ENCODE results near the gene ST6GALNAC3.

Gene ST6GALNAC3

DNA sequence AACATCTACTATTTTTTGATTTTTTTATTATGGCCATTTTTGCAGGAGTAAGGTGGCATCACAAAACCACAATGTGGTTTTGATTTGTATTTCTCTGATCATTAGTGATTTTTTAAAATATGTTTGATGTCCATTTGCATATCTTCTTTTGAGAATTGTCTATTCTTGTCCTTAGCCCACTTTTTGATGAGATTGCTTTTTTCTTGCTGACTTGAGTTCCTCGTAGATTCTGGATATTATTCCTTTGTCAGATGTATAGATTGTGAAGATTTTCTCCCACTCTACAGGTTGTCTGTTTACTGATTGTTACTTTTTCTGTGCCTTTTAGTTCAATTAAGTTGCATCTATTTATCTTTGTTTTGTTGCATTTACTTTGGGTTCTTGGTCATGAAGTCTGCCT lies 375.7 kb downstream of the ST6GALNAC3 start:
- H3K9ac ChIP-seq (ENCODE audit: low read length) = no peak overlapping the region
- H2AFZ ChIP-seq (ENCODE audit: low read depth, low read length) = no peak overlapping the region
- no peaks in the 10 kb centered on the region for H3K79me2 ChIP-seq (ENCODE audit: low read length)
- H3K4me2 ChIP-seq (ENCODE audit: low read length) = no peak overlapping the region
- H3K27ac ChIP-seq (ENCODE audit: low read length) = no peak overlapping the region
- no peaks in the 10 kb centered on the region for H3K9me3 ChIP-seq (ENCODE audit: insufficient read depth, low read length)
- no peak overlapping the region for H3K4me3 ChIP-seq (ENCODE audit: low read length)
- H3K27me3 ChIP-seq (ENCODE audit: low read depth, low read length) = no peaks in the 10 kb centered on the region
- H3K36me3 ChIP-seq (replicated peaks; ENCODE audit: low read depth, low read length) = no peaks in the 10 kb centered on the region
- TF ChIP-seq EZH2phosphoT487 (IDR thresholded peaks at IDR 0.05; ENCODE audit: low read depth) = no peak
- TF ChIP-seq, protein P1, sequence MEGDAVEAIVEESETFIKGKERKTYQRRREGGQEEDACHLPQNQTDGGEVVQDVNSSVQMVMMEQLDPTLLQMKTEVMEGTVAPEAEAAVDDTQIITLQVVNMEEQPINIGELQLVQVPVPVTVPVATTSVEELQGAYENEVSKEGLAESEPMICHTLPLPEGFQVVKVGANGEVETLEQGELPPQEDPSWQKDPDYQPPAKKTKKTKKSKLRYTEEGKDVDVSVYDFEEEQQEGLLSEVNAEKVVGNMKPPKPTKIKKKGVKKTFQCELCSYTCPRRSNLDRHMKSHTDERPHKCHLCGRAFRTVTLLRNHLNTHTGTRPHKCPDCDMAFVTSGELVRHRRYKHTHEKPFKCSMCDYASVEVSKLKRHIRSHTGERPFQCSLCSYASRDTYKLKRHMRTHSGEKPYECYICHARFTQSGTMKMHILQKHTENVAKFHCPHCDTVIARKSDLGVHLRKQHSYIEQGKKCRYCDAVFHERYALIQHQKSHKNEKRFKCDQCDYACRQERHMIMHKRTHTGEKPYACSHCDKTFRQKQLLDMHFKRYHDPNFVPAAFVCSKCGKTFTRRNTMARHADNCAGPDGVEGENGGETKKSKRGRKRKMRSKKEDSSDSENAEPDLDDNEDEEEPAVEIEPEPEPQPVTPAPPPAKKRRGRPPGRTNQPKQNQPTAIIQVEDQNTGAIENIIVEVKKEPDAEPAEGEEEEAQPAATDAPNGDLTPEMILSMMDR (IDR thresholded peaks at IDR 0.05; ENCODE audit: low read depth, low read length) = no peak
- H3K4me1 ChIP-seq (ENCODE audit: low read length) = no peaks in the 10 kb centered on the region
- H4K20me1 ChIP-seq (ENCODE audit: insufficient read depth, low read length) = no peaks in the 10 kb centered on the region

DNA sequence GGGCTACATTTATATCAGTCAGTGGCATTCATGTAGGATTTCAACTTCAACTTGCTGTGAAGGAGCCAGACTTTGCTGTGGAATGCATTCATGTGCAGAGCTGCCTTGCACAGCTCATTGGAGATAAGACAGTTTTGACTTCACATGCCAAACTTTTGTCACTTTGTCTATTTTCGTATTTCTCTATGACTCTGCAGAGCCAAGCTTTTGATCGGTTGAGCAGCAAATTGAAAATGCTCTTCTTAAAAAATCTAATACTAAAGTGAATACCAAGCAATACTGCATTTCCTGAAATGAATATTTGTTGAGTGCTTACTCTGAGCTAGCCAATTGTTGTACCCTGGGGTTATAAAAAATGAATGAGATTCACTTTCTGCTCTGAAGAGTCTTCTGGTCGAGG lies 388.7 kb downstream of the ST6GALNAC3 start:
- TF ChIP-seq EZH2phosphoT487 (IDR thresholded peaks at IDR 0.05; ENCODE audit: low read depth) = no peak
- TF ChIP-seq, protein P1 (IDR thresholded peaks at IDR 0.05; ENCODE audit: low read depth, low read length) = no peak
- no peaks in the 10 kb centered on the region for H3K9me3 ChIP-seq (ENCODE audit: insufficient read depth, low read length)

DNA sequence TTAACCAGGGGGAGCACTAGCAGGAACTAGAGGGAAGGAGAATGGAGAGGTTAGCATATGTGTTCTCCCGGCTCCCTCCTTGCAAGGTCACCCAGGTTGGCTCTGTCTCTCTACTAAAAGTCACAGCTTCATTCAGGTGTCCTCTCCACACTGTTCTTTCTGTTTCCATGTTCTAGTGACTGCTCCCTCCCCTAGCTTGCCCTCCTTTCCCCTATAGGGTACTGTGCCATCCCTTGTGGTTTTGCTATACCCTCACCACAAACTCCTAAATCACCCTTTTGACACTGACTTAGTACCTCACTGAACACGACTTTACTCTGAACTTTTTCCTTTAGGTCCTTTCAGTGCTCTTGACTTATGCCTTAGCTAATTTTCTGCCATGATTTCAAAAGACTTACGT lies 389.3 kb downstream of the ST6GALNAC3 start:
- no peaks in the 10 kb centered on the region for H3K79me2 ChIP-seq (ENCODE audit: low read length)
- no peak overlapping the region for H3K4me3 ChIP-seq (ENCODE audit: low read length)
- no peak overlapping the region for H2AFZ ChIP-seq (ENCODE audit: low read depth, low read length)
- H3K9me3 ChIP-seq (ENCODE audit: insufficient read depth, low read length) = no peaks in the 10 kb centered on the region
- H3K9ac ChIP-seq (ENCODE audit: low read length) = no peak overlapping the region
- H4K20me1 ChIP-seq (ENCODE audit: insufficient read depth, low read length) = no peaks in the 10 kb centered on the region
- no peak overlapping the region for H3K27ac ChIP-seq (ENCODE audit: low read length)
- TF ChIP-seq, protein P1 (IDR thresholded peaks at IDR 0.05; ENCODE audit: low read depth, low read length) = no peak
- TF ChIP-seq EZH2phosphoT487 (IDR thresholded peaks at IDR 0.05; ENCODE audit: low read depth) = no peak
- H3K27me3 ChIP-seq (ENCODE audit: low read depth, low read length) = no peaks in the 10 kb centered on the region
- H3K4me1 ChIP-seq (ENCODE audit: low read length) = peaks cover 23% of the 10 kb centered on the region
- H3K36me3 ChIP-seq (replicated peaks; ENCODE audit: low read depth, low read length) = no peaks in the 10 kb centered on the region
- H3K4me2 ChIP-seq (ENCODE audit: low read length) = peak overlapping the region; percentile 30

More for the DNA sequence above, 388.7 kb downstream of the ST6GALNAC3 start:
- no peak overlapping the region for H3K9ac ChIP-seq (ENCODE audit: low read length)
- no peaks in the 10 kb centered on the region for H3K27me3 ChIP-seq (ENCODE audit: low read depth, low read length)
- no peak overlapping the region for H2AFZ ChIP-seq (ENCODE audit: low read depth, low read length)
- no peak overlapping the region for H3K4me3 ChIP-seq (ENCODE audit: low read length)
- peak overlapping the region; percentile 30 for H3K4me2 ChIP-seq (ENCODE audit: low read length)
- H3K27ac ChIP-seq (ENCODE audit: low read length) = no peak overlapping the region
- no peaks in the 10 kb centered on the region for H3K36me3 ChIP-seq (replicated peaks; ENCODE audit: low read depth, low read length)
- no peaks in the 10 kb centered on the region for H3K79me2 ChIP-seq (ENCODE audit: low read length)
- peaks cover 23% of the 10 kb centered on the region for H3K4me1 ChIP-seq (ENCODE audit: low read length)
- no peaks in the 10 kb centered on the region for H4K20me1 ChIP-seq (ENCODE audit: insufficient read depth, low read length)

DNA sequence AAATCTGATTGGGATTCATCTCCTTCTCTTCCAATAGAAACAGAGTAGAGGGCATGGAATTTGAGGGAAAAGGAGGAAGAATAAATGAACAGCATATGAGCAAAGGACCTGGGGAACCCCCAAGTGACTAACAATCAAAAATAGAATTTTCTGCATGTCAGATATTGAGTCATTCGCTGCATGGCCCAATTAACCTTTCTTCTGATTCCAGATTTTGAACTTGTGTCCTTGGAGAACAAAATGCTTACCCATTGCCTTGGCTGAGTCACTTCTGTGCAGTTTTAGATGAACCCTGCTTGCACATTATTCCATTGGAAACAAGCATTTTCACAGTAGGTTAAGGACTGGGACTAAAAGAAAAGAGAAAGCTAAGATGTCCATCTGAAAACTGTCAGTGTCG lies 390.5 kb downstream of the ST6GALNAC3 start:
- no peaks in the 10 kb centered on the region for H3K36me3 ChIP-seq (replicated peaks; ENCODE audit: low read depth, low read length)
- no peak overlapping the region for H2AFZ ChIP-seq (ENCODE audit: low read depth, low read length)
- no peak overlapping the region for H3K9ac ChIP-seq (ENCODE audit: low read length)
- H3K27ac ChIP-seq (ENCODE audit: low read length) = no peak overlapping the region
- H3K4me2 ChIP-seq (ENCODE audit: low read length) = 0 out of 2 replicates have a peak overlapping the region, but pooled peaks have one; percentile 20
- no peaks in the 10 kb centered on the region for H3K9me3 ChIP-seq (ENCODE audit: insufficient read depth, low read length)
- no peak overlapping the region for H3K4me3 ChIP-seq (ENCODE audit: low read length)
- no peaks in the 10 kb centered on the region for H4K20me1 ChIP-seq (ENCODE audit: insufficient read depth, low read length)
- no peaks in the 10 kb centered on the region for H3K27me3 ChIP-seq (ENCODE audit: low read depth, low read length)
- H3K79me2 ChIP-seq (ENCODE audit: low read length) = no peaks in the 10 kb centered on the region
- TF ChIP-seq EZH2phosphoT487 (IDR thresholded peaks at IDR 0.05; ENCODE audit: low read depth) = no peak
- TF ChIP-seq, protein P1 (IDR thresholded peaks at IDR 0.05; ENCODE audit: low read depth, low read length) = no peak
- peaks cover 23% of the 10 kb centered on the region for H3K4me1 ChIP-seq (ENCODE audit: low read length)
